ENCODE data around the gene ZNF260. TPM values are rescaled to one million over a fixed set of nuclear protein-coding genes. Genes with fewer than 3 reads are reported as not detected.

Gene ZNF260
- total and polyA plus RNA-seq, 2 of the 13 experiments (the other 11 are each of a cell fraction or from before 2014, with no cell fraction given): 2.8 to 10.5 TPM

DNA sequence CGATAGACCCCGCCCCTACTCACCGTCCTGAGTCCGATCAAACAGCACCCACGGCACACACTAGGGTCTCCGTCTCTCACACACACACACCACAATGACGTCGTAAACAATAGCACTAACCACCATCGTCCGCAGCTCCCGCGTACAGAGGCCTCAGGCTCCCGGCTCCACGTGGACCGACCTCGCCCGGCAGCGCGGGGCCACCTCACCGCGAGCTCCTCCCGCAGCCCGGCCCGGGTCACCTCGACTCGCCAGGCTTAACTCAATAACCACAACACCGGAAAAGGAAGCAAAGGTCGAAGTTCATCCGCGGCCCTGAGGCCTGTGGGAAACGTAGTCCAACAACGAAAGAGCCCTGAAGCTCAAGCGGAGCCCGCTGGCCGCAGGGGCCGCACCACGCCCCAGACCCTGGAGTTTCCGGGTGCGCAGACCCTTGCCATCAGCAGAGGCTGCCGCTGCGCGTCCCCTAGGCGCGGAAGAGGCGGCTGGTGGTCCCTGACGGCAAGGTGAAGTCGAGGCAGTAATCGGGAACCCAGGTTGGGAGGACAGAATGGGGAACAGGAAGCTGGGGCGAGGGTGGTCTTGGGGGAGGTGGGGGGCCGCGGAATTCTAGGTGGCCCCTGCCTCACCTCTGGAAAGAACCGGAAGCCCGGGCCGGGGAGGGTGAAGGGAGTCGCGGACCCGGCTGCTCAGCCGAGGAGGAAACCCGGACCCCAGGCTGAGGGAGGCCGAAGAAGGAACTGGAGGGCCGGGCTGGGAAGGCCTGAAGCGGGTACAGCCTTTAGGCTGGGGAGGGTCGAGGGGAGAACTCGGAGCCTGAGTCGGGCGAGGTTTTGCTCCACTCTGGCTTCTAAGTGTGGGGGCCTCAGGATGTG, 45.2 kb upstream of the ZNF260 start, which contains the start of gene ZNF529 (continued):
- TF ChIP-seq ZNF772 (CRISPR knock-in tag; IDR thresholded peaks at IDR 0.05) (peak; percentile 43; the same call in 1 of the 2 replicates), CHD2 (IDR thresholded peaks at IDR 0.05; ENCODE audit: low read depth, low read length) (peak; percentile 70; the same call in 1 of the 2 replicates), TGIF2 (CRISPR knock-in tag; IDR thresholded peaks at IDR 0.05) (peak; percentile 93), NCOA5 (CRISPR knock-in tag; IDR thresholded peaks at IDR 0.05) (no peak), HHEX (CRISPR knock-in tag; IDR thresholded peaks at IDR 0.05) (no peak), PAWR (CRISPR knock-in tag; IDR thresholded peaks at IDR 0.05; ENCODE audit: borderline replicate concordance) (no peak), ATRX (CRISPR knock-in tag; IDR thresholded peaks at IDR 0.05; ENCODE audit: borderline replicate concordance) (no peak), NFIC (IDR thresholded peaks at IDR 0.05; ENCODE audit: low read length) (no peak), REXO4 (CRISPR knock-in tag; IDR thresholded peaks at IDR 0.05; ENCODE audit: borderline replicate concordance) (no peak), ZNF513 (CRISPR knock-in tag; conservative IDR thresholded peaks at IDR 0.05) (no peak)
- TF ChIP-seq, protein P1, sequence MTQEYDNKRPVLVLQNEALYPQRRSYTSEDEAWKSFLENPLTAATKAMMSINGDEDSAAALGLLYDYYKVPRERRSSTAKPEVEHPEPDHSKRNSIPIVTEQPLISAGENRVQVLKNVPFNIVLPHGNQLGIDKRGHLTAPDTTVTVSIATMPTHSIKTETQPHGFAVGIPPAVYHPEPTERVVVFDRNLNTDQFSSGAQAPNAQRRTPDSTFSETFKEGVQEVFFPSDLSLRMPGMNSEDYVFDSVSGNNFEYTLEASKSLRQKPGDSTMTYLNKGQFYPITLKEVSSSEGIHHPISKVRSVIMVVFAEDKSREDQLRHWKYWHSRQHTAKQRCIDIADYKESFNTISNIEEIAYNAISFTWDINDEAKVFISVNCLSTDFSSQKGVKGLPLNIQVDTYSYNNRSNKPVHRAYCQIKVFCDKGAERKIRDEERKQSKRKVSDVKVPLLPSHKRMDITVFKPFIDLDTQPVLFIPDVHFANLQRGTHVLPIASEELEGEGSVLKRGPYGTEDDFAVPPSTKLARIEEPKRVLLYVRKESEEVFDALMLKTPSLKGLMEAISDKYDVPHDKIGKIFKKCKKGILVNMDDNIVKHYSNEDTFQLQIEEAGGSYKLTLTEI (CRISPR knock-in tag; conservative IDR thresholded peaks at IDR 0.05): no peak
- TF ChIP-seq, protein P2, sequence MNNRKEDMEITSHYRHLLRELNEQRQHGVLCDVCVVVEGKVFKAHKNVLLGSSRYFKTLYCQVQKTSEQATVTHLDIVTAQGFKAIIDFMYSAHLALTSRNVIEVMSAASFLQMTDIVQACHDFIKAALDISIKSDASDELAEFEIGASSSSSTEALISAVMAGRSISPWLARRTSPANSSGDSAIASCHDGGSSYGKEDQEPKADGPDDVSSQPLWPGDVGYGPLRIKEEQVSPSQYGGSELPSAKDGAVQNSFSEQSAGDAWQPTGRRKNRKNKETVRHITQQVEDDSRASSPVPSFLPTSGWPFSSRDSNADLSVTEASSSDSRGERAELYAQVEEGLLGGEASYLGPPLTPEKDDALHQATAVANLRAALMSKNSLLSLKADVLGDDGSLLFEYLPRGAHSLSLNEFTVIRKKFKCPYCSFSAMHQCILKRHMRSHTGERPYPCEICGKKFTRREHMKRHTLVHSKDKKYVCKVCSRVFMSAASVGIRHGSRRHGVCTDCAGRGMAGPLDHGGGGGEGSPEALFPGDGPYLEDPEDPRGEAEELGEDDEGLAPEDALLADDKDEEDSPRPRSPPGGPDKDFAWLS (CRISPR knock-in tag; IDR thresholded peaks at IDR 0.05; ENCODE audit: borderline replicate concordance): no peak
- TF ChIP-seq, protein P3, sequence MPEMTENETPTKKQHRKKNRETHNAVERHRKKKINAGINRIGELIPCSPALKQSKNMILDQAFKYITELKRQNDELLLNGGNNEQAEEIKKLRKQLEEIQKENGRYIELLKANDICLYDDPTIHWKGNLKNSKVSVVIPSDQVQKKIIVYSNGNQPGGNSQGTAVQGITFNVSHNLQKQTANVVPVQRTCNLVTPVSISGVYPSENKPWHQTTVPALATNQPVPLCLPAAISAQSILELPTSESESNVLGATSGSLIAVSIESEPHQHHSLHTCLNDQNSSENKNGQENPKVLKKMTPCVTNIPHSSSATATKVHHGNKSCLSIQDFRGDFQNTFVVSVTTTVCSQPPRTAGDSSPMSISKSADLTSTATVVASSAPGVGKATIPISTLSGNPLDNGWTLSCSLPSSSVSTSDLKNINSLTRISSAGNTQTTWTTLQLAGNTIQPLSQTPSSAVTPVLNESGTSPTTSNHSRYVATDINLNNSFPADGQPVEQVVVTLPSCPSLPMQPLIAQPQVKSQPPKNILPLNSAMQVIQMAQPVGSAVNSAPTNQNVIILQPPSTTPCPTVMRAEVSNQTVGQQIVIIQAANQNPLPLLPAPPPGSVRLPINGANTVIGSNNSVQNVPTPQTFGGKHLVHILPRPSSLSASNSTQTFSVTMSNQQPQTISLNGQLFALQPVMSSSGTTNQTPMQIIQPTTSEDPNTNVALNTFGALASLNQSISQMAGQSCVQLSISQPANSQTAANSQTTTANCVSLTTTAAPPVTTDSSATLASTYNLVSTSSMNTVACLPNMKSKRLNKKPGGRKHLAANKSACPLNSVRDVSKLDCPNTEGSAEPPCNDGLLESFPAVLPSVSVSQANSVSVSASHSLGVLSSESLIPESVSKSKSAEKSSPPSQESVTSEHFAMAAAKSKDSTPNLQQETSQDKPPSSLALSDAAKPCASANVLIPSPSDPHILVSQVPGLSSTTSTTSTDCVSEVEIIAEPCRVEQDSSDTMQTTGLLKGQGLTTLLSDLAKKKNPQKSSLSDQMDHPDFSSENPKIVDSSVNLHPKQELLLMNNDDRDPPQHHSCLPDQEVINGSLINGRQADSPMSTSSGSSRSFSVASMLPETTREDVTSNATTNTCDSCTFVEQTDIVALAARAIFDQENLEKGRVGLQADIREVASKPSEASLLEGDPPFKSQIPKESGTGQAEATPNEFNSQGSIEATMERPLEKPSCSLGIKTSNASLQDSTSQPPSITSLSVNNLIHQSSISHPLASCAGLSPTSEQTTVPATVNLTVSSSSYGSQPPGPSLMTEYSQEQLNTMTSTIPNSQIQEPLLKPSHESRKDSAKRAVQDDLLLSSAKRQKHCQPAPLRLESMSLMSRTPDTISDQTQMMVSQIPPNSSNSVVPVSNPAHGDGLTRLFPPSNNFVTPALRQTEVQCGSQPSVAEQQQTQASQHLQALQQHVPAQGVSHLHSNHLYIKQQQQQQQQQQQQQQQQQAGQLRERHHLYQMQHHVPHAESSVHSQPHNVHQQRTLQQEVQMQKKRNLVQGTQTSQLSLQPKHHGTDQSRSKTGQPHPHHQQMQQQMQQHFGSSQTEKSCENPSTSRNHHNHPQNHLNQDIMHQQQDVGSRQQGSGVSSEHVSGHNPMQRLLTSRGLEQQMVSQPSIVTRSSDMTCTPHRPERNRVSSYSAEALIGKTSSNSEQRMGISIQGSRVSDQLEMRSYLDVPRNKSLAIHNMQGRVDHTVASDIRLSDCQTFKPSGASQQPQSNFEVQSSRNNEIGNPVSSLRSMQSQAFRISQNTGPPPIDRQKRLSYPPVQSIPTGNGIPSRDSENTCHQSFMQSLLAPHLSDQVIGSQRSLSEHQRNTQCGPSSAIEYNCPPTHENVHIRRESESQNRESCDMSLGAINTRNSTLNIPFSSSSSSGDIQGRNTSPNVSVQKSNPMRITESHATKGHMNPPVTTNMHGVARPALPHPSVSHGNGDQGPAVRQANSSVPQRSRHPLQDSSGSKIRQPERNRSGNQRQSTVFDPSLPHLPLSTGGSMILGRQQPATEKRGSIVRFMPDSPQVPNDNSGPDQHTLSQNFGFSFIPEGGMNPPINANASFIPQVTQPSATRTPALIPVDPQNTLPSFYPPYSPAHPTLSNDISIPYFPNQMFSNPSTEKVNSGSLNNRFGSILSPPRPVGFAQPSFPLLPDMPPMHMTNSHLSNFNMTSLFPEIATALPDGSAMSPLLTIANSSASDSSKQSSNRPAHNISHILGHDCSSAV (CRISPR knock-in tag; IDR thresholded peaks at IDR 0.05; ENCODE audit: borderline replicate concordance): peak; percentile 79; the same call in 1 of the 2 replicates
- TF ChIP-seq, protein P4, sequence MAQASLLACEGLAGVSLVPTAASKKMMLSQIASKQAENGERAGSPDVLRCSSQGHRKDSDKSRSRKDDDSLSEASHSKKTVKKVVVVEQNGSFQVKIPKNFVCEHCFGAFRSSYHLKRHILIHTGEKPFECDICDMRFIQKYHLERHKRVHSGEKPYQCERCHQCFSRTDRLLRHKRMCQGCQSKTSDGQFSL (CRISPR knock-in tag; IDR thresholded peaks at IDR 0.05): no peak

Data from HepG2 (cell line).